GM23338 (cell line): Measurements from ENCODE around the gene PCIF1. TPM values are rescaled to one million over a fixed set of nuclear protein-coding genes. Genes with fewer than 3 reads are reported as not detected.

Experiments used
- ATAC-seq: fragments of 200-7000 bp; cut with Tn5 transposase; 3 replicates; pipeline ENCODE4 v1.9.1; 2020
- DNase-seq: peaks from one replicate; pipeline ENCODE4 v3.0.0-alpha.2; 2015; ENCODE audit warnings: low spot score
- H2AFZ ChIP-seq: fragments of 200-600 bp; sonication (generic); 2 replicates; pipeline ENCODE4 v1.8.0; 2016; ENCODE audit warnings: antibody characterized with exemption, mild to moderate bottlenecking, moderate library complexity
- H3F3A ChIP-seq: fragments of 200-600 bp; sonication (generic); replicated peaks from 2 replicates; pipeline ENCODE4 v1.8.0; 2017; ENCODE audit warnings: antibody characterized with exemption, mixed run types, low read depth
- H3K27ac ChIP-seq: fragments of 200-600 bp; sonication (generic); 2 replicates; pipeline ENCODE4 v1.6.1; 2016; ENCODE audit warnings: low read depth
- H3K27me3 ChIP-seq: fragments of 200-600 bp; sonication (generic); 2 replicates; pipeline ENCODE4 v1.8.0; 2016; ENCODE audit warnings: mild to moderate bottlenecking, mixed run types, moderate library complexity; ENCODE audit not compliant: insufficient read depth
- H3K36me3 ChIP-seq: fragments of 200-600 bp; sonication (generic); 2 replicates; pipeline ENCODE4 v1.8.0; 2016; ENCODE audit warnings: mild to moderate bottlenecking; ENCODE audit not compliant: insufficient read depth
- H3K4me1 ChIP-seq: fragments of 200-600 bp; sonication (generic); 2 replicates; pipeline ENCODE4 v1.8.0; 2016; ENCODE audit warnings: mild to moderate bottlenecking, moderate library complexity; ENCODE audit not compliant: insufficient read depth
- H3K4me2 ChIP-seq: fragments of 200-600 bp; sonication (generic); 2 replicates; pipeline ENCODE4 v1.7.1; 2017; ENCODE audit warnings: mixed run types
- H3K4me3 ChIP-seq: fragments of 200-600 bp; sonication (generic); 2 replicates; pipeline ENCODE4 v1.6.1; 2016; ENCODE audit warnings: mixed run types
- H3K79me2 ChIP-seq: fragments of 200-600 bp; sonication (generic); replicated peaks from 2 replicates; pipeline ENCODE4 v1.8.0; 2017; ENCODE audit warnings: mild to moderate bottlenecking; ENCODE audit not compliant: insufficient read depth
- H3K9me2 ChIP-seq: fragments of 200-600 bp; sonication (generic); 2 replicates; pipeline ENCODE4 v1.8.0; 2017; ENCODE audit not compliant: insufficient read depth
- H4K20me1 ChIP-seq: fragments of 200-600 bp; sonication (generic); replicated peaks from 2 replicates; pipeline ENCODE4 v1.8.0; 2017; ENCODE audit warnings: mild to moderate bottlenecking; ENCODE audit not compliant: insufficient read depth
- H3K27ac Mint-ChIP-seq: 2 replicates; pipeline ENCODE4 v1.8.0; 2020; ENCODE audit warnings: inconsistent platforms, mild to moderate bottlenecking, moderate library complexity, mixed read lengths
- H3K27me3 Mint-ChIP-seq: 3 replicates; pipeline ENCODE4 v1.8.0; 2022; ENCODE audit warnings: low read depth, mild to moderate bottlenecking, moderate library complexity, mixed read lengths, inconsistent platforms; ENCODE audit not compliant: insufficient read depth, poor library complexity
- H3K36me3 Mint-ChIP-seq: 3 replicates; pipeline ENCODE4 v1.8.0; 2021; ENCODE audit warnings: low read depth, mild to moderate bottlenecking, inconsistent platforms, moderate library complexity, mixed read lengths
- H3K4me1 Mint-ChIP-seq: 3 replicates; pipeline ENCODE4 v1.8.0; 2020; ENCODE audit warnings: mild to moderate bottlenecking, inconsistent platforms, mixed read lengths
- H3K4me3 Mint-ChIP-seq: 3 replicates; pipeline ENCODE4 v1.8.0; 2021; ENCODE audit warnings: moderate library complexity, mild to moderate bottlenecking, inconsistent platforms, mixed read lengths
- H3K9me3 Mint-ChIP-seq: 3 replicates; pipeline ENCODE4 v1.8.0; 2020; ENCODE audit warnings: moderate library complexity, mild to moderate bottlenecking, inconsistent platforms, mixed read lengths
- CREB1 ChIP-seq: fragments of 250-450 bp; sonication (Bioruptor Pico); IDR thresholded peaks from 2 replicates; pipeline ENCODE4 v1.5.0; 2020; ENCODE audit warnings: low read depth, mild to moderate bottlenecking, moderate library complexity
- EZH2 ChIP-seq: fragments of 200-600 bp; sonication (generic); IDR thresholded peaks from one replicate; pipeline ENCODE4 v1.8.0; 2017; ENCODE audit warnings: antibody characterized with exemption, mild to moderate bottlenecking, low read depth; ENCODE audit not compliant: unreplicated experiment
- JUNB ChIP-seq: IDR thresholded peaks from one replicate; pipeline ENCODE4 v1.6.1; 2016; ENCODE audit warnings: antibody characterized with exemption; ENCODE audit not compliant: unreplicated experiment
- REST ChIP-seq: IDR thresholded peaks from one replicate; pipeline ENCODE4 v1.6.1; 2018; ENCODE audit warnings: antibody characterized with exemption; ENCODE audit not compliant: unreplicated experiment
- STAT1 ChIP-seq: IDR thresholded peaks from one replicate; pipeline ENCODE4 v1.6.1; 2016; ENCODE audit warnings: antibody characterized with exemption; ENCODE audit not compliant: unreplicated experiment
- ZNF114 ChIP-seq: fragments of 250-450 bp; sonication (Bioruptor Pico); IDR thresholded peaks from 2 replicates; pipeline ENCODE4 v1.5.0; 2020; ENCODE audit warnings: mild to moderate bottlenecking, moderate library complexity
- ZNF331 ChIP-seq: fragments of 250-450 bp; sonication (Bioruptor Pico); IDR thresholded peaks from 2 replicates; pipeline ENCODE4 v1.5.0; 2020; ENCODE audit warnings: low read depth, mild to moderate bottlenecking, moderate library complexity
- polyA plus RNA-seq: library from polyadenylated mRNA; unstranded; fragments of >200 nt; fragmentation: Nextera tagmentation; extraction: Ambion mirVana; gene quantifications from 2 replicates; pipeline ENCODE4 v1.2.1, GENCODE V29; 2016
- total RNA-seq: library from RNA; depleted of rRNA; stranded (reverse); fragments of >200 nt; shearing (Covaris generic); gene quantifications from 2 replicates; pipeline ENCODE4 v1.2.3, GENCODE V29; 2014

PCIF1 gene
- total and polyA plus RNA-seq, 2 experiments from 2014 or later, result 26.1 to 28.3 TPM

GRCh38 chr20:45918779-45919537, 15.5 kb upstream of the PCIF1 start:
- DNase-seq (no peak), ATAC-seq (no peak)
- H3K79me2 ChIP-seq, result no peaks in the 10 kb centered on the region
- H3K4me1 ChIP-seq, result no peaks in the 10 kb centered on the region
- Mint-ChIP-seq H3K27ac (no peak overlapping the region), H3K9me3 (no peaks in the 10 kb centered on the region), H3K4me3 (no peak overlapping the region), H3K4me1 (peaks cover 10% of the 10 kb centered on the region), H3K36me3 (no peaks in the 10 kb centered on the region), H3K27me3 (peaks cover 7% of the 10 kb centered on the region)
- no peaks in the 10 kb centered on the region for H3K9me2 ChIP-seq
- no peak overlapping the region for H3K4me2 ChIP-seq
- H3K27me3 ChIP-seq, result no peaks in the 10 kb centered on the region
- H4K20me1 ChIP-seq, result no peaks in the 10 kb centered on the region
- H3K4me3 ChIP-seq, result no peak overlapping the region
- H2AFZ ChIP-seq, result no peak overlapping the region
- no peaks in the 10 kb centered on the region for H3F3A ChIP-seq
- no peak overlapping the region for H3K27ac ChIP-seq
- no peaks in the 10 kb centered on the region for H3K36me3 ChIP-seq
- TF ChIP-seq REST, result no peak

- no peak overlapping the region for H3K27ac Mint-ChIP-seq
- Histone ChIP-seq H3K79me2 (no peaks in the 10 kb centered on the region), H3K4me1 (no peaks in the 10 kb centered on the region), H3F3A (no peaks in the 10 kb centered on the region), H3K4me2 (no peak overlapping the region), H3K27ac (no peak overlapping the region), H3K27me3 (no peaks in the 10 kb centered on the region), H2AFZ (0 out of 2 replicates have a peak overlapping the region, but pooled peaks have one; percentile 56), H4K20me1 (no peaks in the 10 kb centered on the region), H3K36me3 (no peaks in the 10 kb centered on the region), H3K9me2 (no peaks in the 10 kb centered on the region), H3K4me3 (no peak overlapping the region)
- TF ChIP-seq EZH2, result no peak
- no peak for TF ChIP-seq STAT1
- TF ChIP-seq ZNF114 (CRISPR knock-in tag), result no peak
- no peak for TF ChIP-seq ZNF331 (CRISPR knock-in tag)
- no peak for TF ChIP-seq JUNB
- no peak for TF ChIP-seq CREB1
- no peaks in the 10 kb centered on the region for H3K36me3 Mint-ChIP-seq
- DNase-seq (no peak), ATAC-seq (peak; percentile 33; the same call in 2 of the 3 replicates)
- no peak overlapping the region for H3K4me3 Mint-ChIP-seq
- no peaks in the 10 kb centered on the region for H3K9me3 Mint-ChIP-seq
- peaks cover 7% of the 10 kb centered on the region for H3K27me3 Mint-ChIP-seq
- peaks cover 13% of the 10 kb centered on the region for H3K4me1 Mint-ChIP-seq
These were observed 14.7 kb upstream of the PCIF1 start for GRCh38 chr20:45919542-45920399.
